Measurements from ENCODE around the gene CIZ1.

CIZ1 gene

DNA sequence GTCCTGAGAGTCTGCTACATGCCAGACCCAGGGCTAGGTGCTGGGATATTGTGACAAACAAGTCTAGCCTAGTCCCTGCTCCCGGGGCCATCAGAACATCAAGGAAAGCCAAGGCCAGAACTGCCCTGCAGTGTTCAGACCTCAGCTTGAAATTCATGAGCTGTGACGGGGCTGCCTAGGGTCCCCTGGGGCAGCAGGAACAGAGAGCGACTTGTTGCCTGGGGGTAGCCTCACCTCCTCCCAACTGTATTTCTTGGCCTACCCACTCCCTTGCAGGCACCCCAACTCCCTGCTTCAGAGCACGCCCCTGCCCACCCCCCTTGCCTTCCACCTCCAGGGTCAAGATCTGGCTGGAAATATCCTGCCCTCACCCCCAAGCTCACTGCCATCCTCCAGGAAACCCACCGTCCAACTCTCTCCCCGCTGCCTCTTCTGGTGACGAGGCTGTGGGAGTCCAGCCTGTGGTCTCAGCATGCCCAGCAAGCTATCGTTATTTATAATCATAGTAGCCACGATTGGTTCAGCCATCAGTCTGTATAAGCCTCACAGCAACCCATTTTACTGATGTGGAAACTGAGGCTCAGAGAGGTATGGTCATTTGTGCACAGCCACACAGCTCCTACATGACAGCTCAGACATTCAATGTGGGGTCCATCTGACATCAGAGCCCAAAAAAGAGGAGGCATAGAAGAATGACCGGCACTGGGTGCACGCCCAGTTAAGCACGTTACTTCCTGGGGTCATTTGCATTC, 22.6 kb upstream of the CIZ1 start:
- no peak for DNase-seq

- no peak for DNase-seq
These were observed 20.6 kb upstream of the CIZ1 start for GRCh38 chr9:128211981-128212281.

- no peak for DNase-seq
These were observed 20.0 kb upstream of the CIZ1 start for GRCh38 chr9:128211186-128211980.

DNA sequence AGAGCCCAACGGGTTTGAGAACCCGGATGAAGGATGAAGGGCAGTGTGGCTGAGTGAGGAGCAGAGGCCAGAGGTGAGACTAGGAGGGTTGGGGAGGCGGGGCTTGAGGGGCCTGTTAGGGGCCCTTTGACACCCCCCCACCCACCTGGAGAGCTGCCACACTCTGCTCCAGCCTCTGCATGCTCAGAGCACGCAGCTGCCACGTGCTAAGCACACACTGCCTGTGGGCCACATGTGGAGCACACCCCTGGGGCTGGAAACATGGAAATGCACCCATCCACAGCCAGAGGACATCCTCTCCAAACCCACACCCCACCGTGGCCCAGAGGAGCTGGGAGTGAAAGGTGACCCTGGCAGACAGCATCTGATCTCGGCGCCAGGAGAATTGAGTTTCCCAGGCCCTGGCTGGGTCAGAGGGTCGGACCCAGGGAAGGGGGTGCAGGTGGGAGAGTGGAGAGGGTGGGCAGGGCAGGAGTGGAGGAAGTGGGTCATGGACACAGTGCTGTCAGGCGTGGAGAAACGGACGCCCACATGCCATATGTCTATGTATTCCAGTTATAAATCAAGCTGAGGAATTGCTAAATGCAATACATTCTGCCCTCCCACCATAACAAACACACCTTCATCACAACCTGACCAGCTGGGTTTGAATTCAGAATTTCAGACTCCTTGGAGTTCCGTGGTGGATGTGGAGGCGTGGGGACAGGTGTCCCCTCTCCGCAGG, 17.7 kb upstream of the CIZ1 start:
- no peak for DNase-seq

- DNase-seq = no peak
These were observed 17.0 kb upstream of the CIZ1 start for GRCh38 chr9:128208386-128208785.

DNA sequence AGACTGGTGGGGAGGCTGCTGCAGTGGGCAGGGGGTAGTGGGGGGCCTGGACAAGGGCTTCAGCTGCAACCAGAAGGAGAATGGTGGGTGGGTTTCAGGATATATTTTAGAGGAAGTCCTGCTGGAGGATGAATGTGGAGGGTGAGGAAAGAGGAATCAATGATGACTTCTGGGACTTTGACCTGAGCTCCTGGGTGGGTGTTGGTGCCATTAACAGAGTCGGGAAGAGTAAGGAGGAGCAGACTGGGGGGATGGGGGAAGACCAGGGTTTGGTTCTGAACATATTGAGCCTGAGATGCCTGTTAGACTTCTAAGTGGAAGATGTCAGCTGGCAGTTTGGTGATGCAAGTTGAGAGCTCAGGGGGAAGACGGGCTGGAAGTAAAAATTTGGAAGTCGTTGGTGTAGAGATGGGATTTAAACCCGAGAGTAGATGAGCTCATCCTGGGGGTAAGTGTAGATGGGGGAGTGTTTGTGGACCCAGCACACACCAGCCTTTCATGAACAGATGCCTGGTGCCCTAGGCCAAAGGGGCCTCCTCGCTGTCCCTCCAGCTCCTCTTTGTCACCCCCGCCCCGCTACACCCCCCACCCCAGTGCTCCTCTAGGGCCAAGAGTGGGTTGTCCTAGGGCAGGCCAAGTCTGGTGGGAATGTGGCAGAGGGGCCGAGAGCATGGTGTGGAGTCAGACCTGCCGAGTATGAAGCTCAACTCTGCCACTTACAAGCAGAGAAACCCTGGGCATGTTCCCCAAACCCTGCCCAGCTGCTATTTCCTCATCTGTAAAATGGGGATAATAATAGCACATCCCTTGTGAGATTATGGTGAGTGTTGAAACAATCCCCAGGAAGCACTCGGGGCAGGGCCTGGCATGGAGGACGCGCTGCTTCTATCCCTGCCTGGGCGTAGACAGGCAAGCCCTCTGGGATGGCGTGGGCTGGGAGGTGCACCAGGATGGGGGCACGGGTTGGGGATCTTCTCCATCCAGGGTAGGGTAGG, 15.8 kb upstream of the CIZ1 start:
- no peak for DNase-seq

DNA sequence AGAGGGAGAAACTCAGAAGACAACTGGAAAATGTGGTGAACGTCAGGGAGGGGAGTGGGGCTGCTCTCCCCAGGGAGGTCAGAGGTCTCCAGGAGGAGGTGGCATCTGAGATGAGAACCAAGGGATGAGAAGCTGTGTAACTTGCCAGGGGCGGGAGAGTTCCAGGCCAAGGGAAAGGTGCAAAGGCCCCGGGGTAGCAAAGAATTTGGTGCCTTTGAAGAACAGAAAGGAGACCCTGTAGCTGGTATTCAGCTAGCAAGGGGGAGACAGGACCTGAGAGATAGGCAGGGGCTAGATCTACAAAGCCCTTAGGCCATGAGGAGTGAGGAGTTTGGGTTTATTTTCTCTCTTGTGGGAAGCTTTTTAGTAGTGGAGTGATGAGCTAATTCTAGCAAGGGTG, 15.1 kb upstream of the CIZ1 start:
- DNase-seq = no peak

DNA sequence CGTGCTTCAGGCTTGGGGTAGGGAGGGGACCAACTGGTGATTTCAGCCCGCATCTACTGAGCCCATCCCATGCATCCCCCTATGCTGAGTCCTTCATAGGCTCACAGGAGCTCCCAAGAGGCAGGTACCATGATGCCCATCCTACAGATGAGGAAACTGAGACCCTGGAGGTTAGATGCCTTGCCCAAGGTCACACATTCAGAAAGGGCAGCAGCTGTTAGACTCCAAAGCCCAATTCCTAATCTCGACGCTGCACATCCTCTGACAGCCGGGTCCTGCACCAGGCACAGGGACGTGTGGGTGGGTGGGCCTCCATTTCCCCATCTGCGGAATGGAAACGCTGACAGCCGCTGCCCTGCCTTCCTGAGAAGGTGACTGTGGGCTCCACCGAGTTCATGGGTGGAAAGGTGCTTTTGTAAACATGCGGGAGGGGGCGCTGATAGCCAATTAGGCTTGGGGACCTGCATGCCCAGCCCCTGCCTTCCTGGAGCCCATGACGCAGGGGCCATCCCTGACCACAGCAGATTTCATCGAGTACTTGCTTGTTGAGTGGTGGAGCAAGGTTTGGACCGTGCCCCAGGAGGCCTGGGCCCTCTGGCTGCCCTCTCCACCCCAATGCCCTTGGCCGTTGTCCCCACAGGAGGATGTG, 14.0 kb upstream of the CIZ1 start:
- DNase-seq = no peak

GRCh38 chr9:128204858-128205257, 13.5 kb upstream of the CIZ1 start:
- DNase-seq = no peak

- no peak for DNase-seq
These were observed 12.6 kb upstream of the CIZ1 start for GRCh38 chr9:128203707-128204551.

DNA sequence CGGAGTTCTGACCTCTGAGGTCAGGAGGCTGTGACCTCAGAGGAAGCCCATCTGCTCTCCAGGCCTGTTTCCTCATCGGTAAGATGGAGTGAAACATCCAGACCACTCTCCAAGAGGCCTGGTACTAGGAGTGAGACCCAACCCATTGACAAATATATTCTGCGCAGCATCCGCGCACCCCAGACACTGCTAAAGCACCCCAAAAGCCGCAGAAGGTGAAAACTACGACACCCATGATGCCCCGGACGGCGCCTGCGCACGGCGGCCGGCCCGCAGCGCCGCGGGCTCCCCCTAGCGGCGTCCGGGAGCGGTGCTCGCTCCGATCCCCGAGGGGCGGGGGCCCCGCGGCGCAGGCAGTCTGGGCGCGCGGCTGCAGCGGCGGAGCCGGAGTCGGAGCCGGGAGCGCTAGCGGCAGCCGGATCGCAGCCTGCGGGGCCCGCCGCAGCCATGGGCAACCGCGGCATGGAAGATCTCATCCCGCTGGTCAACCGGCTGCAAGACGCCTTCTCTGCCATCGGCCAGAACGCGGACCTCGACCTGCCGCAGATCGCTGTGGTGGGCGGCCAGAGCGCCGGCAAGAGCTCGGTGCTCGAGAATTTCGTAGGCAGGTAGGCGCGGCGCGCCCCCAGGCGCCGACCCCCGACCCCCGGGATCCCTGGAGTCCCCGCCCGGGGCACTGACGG, 11.8 kb upstream of the CIZ1 start, which contains the start of gene DNM1:
DNM1 (plus strand) TSS at position 356 of the 683 bp plus-strand sequence; CDS start at position 448, 92 bp downstream.
- DNase-seq = peak; percentile 80

GRCh38 chr9:128202648-128203023, 11.3 kb upstream of the CIZ1 start:
- DNase-seq = no peak

- DNase-seq = no peak
These were observed 10.3 kb upstream of the CIZ1 start for GRCh38 chr9:128201441-128202369.

- peak; percentile 4 for DNase-seq
These were observed 2.2 kb upstream of the CIZ1 start for GRCh38 chr9:128193469-128194096.

DNA sequence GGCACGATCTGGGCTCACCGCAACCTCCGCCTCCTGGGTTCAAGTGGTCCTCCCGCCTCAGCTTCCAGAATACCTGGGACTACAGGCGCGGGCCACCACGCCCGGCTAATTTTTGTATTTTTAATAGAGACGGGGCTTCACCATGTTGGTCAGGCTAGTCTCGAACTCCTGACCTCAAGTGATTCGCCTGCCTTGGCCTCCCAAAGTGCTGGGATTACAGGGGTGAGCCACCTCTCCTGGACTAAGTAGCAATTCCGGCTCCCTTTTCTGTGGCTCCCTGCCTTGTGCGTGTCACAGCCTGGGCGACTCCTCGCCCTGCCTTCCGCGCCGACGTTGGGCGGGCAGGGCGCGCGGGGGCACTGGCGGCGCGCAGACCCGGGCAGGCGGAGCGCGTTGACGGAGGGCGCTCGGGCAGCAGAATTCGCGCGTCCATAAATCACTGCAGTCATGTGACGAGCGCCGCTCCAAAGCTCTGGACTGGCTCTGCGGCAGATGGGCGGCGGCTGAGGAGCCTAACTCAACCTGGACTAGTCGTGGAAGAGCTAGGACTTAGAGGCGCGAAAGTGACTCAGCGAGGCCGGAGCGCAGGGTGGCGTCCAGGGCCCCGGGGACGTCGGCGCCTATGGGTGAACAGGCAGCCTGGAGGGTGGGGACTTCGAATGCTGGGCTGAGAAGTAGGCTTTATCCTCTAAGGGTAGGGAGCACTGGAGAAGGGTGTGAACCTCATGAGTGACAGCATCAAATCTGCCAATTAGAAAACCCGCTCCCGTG, 1.4 kb upstream of the CIZ1 start:
- DNase-seq = peak; percentile 63

DNA sequence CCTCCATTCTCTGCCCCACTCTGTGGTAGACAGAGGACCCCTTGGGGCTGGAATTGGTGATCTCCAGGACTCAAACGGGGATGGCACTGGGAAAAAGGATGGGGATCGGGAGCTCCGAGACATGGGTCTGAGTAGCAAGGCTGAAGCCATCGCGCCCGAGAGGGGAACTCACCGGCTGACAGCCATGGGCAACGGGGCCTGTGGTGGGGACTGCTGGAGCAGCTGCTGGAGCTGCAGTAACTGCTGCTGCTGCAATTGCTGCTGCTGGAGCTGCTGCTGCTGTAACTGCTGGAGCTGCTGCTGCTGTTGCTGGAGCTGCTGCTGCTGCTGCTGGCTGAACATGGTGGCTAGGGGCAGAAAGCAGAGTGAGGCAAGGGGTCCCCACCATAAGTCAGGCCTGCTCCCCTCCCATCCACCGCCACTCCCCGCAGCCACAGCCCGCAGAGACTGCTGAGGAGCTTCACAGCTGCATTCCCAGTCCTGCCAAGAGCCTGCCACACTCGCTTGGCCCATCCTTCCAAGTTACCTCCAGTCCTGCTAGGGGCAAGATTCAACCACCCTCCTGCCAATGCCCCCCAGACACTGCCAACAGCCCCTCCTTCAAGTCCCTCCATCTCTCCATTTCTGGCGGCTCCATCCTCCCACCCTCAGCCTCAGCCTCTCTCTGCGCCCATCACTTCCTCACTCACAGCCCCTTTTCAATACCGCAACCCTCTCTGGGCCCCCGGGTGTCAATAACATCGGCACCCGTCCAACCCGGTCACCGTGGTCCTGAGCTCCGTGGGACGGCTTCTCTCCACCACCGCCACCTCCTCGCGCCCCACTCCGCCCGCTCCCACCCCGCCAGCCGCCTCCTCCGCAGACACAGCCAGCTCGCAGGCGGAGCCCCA, 611 bp downstream of the CIZ1 start:
- no peak for DNase-seq

GRCh38 chr9:128190013-128190412, 1.4 kb downstream of the CIZ1 start:
- DNase-seq = no peak

All from CD4-positive, alpha-beta T cell treated with Interleukin-21 for 1 hour (primary cell).